ENCODE measurements around the gene SMC4.

DNA sequence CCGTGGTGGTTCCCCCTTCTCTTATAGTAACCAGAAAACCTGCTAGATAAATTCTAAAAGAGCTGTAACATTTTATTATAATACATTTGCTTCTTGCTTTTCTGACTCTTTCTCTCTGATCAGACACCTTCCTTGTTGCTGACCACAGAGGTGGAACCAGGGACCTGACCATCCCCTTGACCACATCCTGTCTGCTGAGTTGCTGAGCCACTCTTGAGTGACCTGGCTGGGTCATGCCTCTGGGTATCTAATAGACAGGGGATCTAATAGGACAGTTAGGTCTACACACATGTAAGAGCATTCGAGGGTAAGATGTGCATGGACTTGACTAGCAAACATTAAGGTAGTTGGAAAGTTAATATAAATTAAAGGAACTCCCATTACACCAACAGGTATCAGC lies 72.9 kb downstream of the SMC4 start:
- TF ChIP-seq POLR2AphosphoS5 (IDR thresholded peaks at IDR 0.05; ENCODE audit: borderline replicate concordance, low read depth, low read length): no peak
- no peak for TF ChIP-seq EZH2 (IDR thresholded peaks at IDR 0.05)
